Stimulated activated CD4-positive, alpha-beta T cell treated with anti-CD3 and anti-CD28 coated beads, Interleukin-4, amount 100 ng/mL, for 48 hours (primary cell): ENCODE results near the gene MAP1LC3B2.
"Not testable (repeated sequence)": the region's sequence is repeated elsewhere in the genome, so short reads cannot be mapped to it uniquely, and the experiment has no call there.

Experiments
- DNase-seq, 2 donors: peaks; one replicate each; pipeline ENCODE4 v3.0.0-alpha.2; 2020; ENCODE audit warnings: low read depth in 2 of 2

The MAP1LC3B2 gene

DNA sequence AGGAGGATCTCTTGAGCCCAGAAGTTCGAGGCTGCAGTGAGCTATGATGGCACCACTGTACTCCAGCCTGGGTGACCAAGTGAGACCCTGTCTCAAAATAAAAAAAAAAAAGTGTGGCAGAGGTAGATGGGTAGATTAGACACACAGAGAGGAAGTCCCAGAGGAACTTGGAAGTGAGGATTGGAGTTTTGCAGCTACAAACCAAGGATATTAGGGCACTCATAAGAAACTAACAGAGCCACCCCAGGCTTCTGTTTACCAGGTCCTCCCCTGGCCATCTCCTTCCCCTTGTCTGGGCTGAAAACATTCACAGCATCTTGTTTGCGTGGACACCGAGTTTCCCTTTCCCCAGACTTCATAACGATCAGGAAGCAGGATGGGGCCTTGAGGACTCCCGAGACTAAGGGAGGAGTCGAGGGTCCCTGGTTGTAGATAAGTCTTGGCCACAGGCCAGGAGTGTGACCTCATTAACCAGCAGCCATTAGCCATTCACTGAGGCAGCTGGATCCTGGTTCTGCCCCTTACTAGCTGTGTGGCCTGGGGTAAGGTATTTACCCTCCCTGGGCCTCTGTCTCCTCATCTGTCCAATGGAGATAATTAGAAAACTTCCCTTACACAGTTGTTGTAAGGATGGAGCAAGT, 2.1 kb downstream of the MAP1LC3B2 start:
- no peak for DNase-seq

GRCh38 chr12:116562090-116562489, 2.9 kb downstream of the MAP1LC3B2 start:
- DNase-seq: no peak

DNA sequence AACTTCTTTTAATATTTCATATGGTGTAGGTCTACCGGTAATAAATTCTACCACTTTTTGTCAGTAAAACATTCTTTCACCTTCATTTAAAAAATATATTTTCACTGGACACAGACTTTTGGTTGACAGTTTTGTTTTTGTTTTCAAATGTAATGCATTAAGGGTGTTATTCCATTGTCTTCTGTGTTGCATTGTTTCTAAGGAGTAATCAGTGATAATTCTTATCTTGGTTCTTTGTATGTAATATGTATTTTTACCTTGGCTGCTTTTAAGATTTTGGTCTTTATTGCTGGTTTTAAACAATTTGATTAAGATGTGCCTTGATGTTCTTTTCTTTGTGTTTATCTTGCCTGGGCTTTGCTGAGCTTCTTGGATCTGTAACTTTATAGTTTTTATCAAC, 4.1 kb downstream of the MAP1LC3B2 start:
- no peak for DNase-seq

DNA sequence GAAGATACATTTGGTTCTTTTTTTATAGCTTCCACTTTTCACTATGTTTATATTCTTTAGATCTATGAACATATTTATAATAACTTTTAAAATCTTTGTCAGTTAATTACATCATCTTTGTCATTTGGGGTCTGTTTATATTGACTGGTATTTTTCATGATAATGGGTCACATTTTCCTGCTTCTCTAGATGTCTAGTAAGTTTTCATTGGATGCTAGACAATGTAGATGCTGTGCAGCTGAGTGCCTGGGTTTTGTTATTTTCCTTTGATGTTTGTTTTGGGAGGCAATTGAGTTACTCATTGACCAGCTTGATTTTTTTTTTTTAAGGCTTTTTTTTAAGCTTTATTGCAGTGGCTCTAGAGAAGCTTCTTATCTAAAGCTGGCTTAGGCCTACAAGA, 4.9 kb downstream of the MAP1LC3B2 start:
- no peak for DNase-seq

- DNase-seq: not testable (repeated sequence)
Observed at GRCh38 chr12:116565221-116565620, 6.0 kb downstream of the MAP1LC3B2 start.

- no peak for DNase-seq
Observed at GRCh38 chr12:116565963-116566362, 6.8 kb downstream of the MAP1LC3B2 start.

DNA sequence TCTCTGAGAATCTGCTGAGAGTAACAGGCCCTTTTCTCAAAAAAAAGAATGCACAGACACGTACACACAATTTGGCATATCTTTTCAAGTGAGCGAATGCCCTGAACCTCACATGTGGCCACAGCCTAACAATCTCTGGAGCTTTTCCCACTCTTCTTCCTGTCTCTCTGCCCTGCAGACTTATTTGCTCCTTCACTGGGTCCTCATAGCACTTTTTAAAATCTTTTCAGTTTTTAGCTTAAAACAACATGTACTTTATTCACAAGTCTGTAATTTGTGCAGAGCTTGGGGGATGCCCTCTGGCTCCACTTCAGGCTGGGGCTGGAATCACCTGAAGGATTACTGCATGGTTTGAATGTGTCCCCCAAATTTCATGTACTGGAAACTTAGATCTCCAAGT, 9.0 kb downstream of the MAP1LC3B2 start:
- DNase-seq: no peak

DNA sequence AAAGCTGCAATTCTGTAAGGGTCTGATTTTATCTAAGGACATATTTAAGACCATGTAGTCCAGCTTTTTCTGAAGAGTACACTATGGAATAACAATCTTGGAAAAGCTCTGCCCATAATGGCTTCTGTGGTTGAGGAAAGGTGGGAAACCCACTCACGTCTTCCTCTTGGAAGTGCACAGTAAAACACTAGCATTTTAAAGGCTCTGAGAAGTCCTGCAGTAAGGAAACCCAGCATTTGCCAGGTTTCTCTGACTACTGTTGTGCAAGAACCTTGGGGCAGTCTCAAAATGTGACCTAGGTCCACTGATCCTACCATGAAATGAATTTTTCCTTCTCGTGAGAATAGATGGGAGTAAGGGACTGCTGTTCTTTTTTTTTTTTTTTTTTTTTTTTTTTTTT, 11.9 kb downstream of the MAP1LC3B2 start:
- DNase-seq: no peak

DNA sequence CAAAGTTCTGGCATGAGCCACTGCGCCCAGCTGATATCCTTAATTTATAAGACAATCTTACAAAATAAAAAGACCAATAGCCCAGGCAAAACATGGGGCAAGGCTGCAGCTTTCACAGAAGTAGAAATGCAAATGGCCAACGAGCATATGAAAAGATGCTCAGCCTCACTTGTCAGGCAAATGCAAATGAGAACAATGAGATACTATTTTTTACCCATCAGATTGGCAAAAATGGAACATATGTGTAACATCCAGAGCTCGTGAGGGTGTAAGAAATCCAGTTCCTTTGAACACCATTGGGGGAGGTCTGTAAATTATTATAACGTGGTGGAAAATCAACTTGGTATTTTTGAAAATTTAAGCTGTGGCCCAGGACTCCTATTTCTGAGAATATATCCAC, 14.6 kb downstream of the MAP1LC3B2 start:
- DNase-seq: no peak

DNA sequence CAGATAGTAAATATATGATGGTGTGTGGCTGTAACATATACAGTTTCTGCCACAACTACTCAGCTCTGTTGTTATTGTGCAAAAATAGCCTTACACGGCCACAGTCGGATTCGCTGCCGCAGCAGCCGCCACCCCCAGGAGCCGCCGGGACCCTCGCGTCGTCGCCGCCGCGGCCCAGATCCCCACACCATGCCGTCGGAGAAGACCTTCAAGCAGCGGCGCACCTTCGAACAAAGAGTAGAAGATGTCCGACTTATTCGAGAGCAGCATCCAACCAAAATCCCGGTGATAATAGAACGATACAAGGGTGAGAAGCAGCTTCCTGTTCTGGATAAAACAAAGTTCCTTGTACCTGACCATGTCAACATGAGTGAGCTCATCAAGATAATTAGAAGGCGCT, 16.6 kb downstream of the MAP1LC3B2 start:
- not testable (repeated sequence) for DNase-seq

DNA sequence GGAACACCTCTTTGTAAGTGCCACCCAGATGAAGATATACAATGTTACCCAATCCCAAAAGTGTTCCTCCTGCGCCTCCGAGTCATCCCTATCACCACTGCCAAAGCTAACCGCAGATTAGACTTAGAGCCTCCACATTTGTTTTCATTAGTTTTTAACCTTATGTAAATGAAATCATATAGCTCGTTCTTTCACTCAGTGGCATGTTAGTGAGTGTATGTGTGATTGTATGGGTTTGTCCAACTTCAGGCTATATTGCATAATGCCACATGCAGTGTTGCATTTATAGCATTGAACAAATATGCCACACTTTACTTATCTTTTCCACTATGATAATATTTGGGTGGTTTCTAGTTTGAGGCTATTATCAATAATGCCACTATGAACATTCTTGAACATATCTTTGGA, 18.0 kb downstream of the MAP1LC3B2 start:
- no peak for DNase-seq

GRCh38 chr12:116578051-116578450, 18.9 kb downstream of the MAP1LC3B2 start:
- DNase-seq: no peak

- DNase-seq: no peak
Observed at GRCh38 chr12:116582610-116583009, 23.4 kb downstream of the MAP1LC3B2 start.

- no peak for DNase-seq
Observed at GRCh38 chr12:116583129-116583694, 24.0 kb downstream of the MAP1LC3B2 start.

GRCh38 chr12:116587270-116587669, 28.1 kb downstream of the MAP1LC3B2 start:
- DNase-seq: no peak

- DNase-seq: no peak
Observed at GRCh38 chr12:116588390-116589028, 29.3 kb downstream of the MAP1LC3B2 start.

- no peak for DNase-seq
Observed at GRCh38 chr12:116589581-116589980, 30.4 kb downstream of the MAP1LC3B2 start.

DNA sequence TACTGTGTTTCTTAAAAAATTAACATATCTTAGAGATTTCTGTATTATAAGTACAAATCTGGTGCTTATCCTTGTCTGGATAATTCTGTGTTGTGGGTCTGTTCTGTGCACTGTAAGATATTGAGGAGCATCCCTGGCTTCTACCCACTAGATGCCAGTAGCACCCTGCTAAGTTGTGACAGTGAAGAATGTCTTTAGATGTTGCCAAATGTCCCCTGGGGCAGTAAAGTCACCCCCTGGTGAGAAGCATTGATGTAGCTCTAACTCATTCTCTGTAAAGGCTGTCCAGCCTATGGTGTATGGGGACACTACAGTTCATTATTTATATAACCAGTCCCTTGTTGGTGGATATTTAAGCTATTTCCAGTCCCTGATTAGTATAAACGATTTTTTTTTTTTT, 31.4 kb downstream of the MAP1LC3B2 start:
- no peak for DNase-seq

GRCh38 chr12:116591855-116592637, 32.9 kb downstream of the MAP1LC3B2 start:
- no peak for DNase-seq

- no peak for DNase-seq
Observed at GRCh38 chr12:116592731-116593130, 33.5 kb downstream of the MAP1LC3B2 start.

GRCh38 chr12:116594325-116595038, 35.3 kb downstream of the MAP1LC3B2 start:
- DNase-seq: no peak

- DNase-seq: no peak
Observed at GRCh38 chr12:116595186-116595585, 36.0 kb downstream of the MAP1LC3B2 start.
